Mononuclear cell (primary cell): Measurements from ENCODE around the gene CLEC20A. TPM values are rescaled to one million over a fixed set of nuclear protein-coding genes. Genes with fewer than 3 reads are reported as not detected.

ENCODE experiments used
- H3K27me3 ChIP-seq: 2 replicates; pipeline ENCODE4 v1.6.0; 2011; ENCODE audit warnings: low read length, control low read depth; ENCODE audit not compliant: insufficient read depth
- H3K4me1 ChIP-seq: 2 replicates; pipeline ENCODE4 v1.5.1; 2011; ENCODE audit warnings: mild to moderate bottlenecking, low read length, control low read depth; ENCODE audit not compliant: insufficient read depth
- H3K4me3 ChIP-seq: 2 replicates; pipeline ENCODE4 v1.5.1; 2011; ENCODE audit warnings: mild to moderate bottlenecking, low read length, moderate library complexity
- H3K9me3 ChIP-seq: 2 replicates; pipeline ENCODE4 v1.5.1; 2011; ENCODE audit warnings: low read depth, mild to moderate bottlenecking, control low read depth, low read length
- total RNA-seq: library from RNA; depleted of rRNA; stranded (reverse); fragments of >200 nt; gene quantifications from one replicate; pipeline ENCODE4 v1.2.3, GENCODE V29; 2012

CLEC20A gene
- total RNA-seq, 1 donor: 0.21 TPM

- Histone ChIP-seq H3K4me3 (no peak overlapping the region), H3K27me3 (no peaks in the 10 kb centered on the region), H3K9me3 (no peaks in the 10 kb centered on the region), H3K4me1 (peaks cover 8% of the 10 kb centered on the region)
These were observed 36.6 kb upstream of the CLEC20A start for GRCh38 chr1:178533121-178533946.

- Histone ChIP-seq H3K4me3 (no peak overlapping the region), H3K4me1 (peaks cover 8% of the 10 kb centered on the region), H3K27me3 (no peaks in the 10 kb centered on the region), H3K9me3 (no peaks in the 10 kb centered on the region)
These were observed 35.6 kb upstream of the CLEC20A start for GRCh38 chr1:178532392-178532791.

- Histone ChIP-seq H3K27me3 (no peaks in the 10 kb centered on the region), H3K4me3 (no peak overlapping the region), H3K4me1 (peaks cover 8% of the 10 kb centered on the region), H3K9me3 (no peaks in the 10 kb centered on the region)
These were observed 35.1 kb upstream of the CLEC20A start for GRCh38 chr1:178531887-178532286.

GRCh38 chr1:178530502-178530901 lies 33.7 kb upstream of the CLEC20A start:
- H3K4me3 ChIP-seq: no peak overlapping the region
- H3K4me1 ChIP-seq: peaks cover 8% of the 10 kb centered on the region
- H3K9me3 ChIP-seq: no peaks in the 10 kb centered on the region
- H3K27me3 ChIP-seq: no peaks in the 10 kb centered on the region

GRCh38 chr1:178530037-178530402 lies 33.3 kb upstream of the CLEC20A start:
- peaks cover 8% of the 10 kb centered on the region for H3K4me1 ChIP-seq
- no peaks in the 10 kb centered on the region for H3K9me3 ChIP-seq
- H3K27me3 ChIP-seq: no peaks in the 10 kb centered on the region

GRCh38 chr1:178529364-178530036 lies 32.7 kb upstream of the CLEC20A start:
- no peaks in the 10 kb centered on the region for H3K27me3 ChIP-seq
- H3K4me3 ChIP-seq: no peak overlapping the region
- H3K4me1 ChIP-seq: peaks cover 8% of the 10 kb centered on the region
- H3K9me3 ChIP-seq: no peaks in the 10 kb centered on the region

More at GRCh38 chr1:178530037-178530402, 33.3 kb upstream of the CLEC20A start:
- no peak overlapping the region for H3K4me3 ChIP-seq

- H3K4me1 ChIP-seq: peaks cover 8% of the 10 kb centered on the region
- H3K9me3 ChIP-seq: no peaks in the 10 kb centered on the region
- no peak overlapping the region for H3K4me3 ChIP-seq
- no peaks in the 10 kb centered on the region for H3K27me3 ChIP-seq
These were observed 32.2 kb upstream of the CLEC20A start for GRCh38 chr1:178528953-178529335.

GRCh38 chr1:178528228-178528952 lies 31.6 kb upstream of the CLEC20A start:
- H3K4me3 ChIP-seq: no peak overlapping the region
- no peaks in the 10 kb centered on the region for H3K9me3 ChIP-seq
- H3K4me1 ChIP-seq: peaks cover 8% of the 10 kb centered on the region
- no peaks in the 10 kb centered on the region for H3K27me3 ChIP-seq

GRCh38 chr1:178527117-178527516 lies 30.4 kb upstream of the CLEC20A start:
- Histone ChIP-seq H3K27me3 (no peaks in the 10 kb centered on the region), H3K4me1 (peaks cover 3% of the 10 kb centered on the region), H3K4me3 (no peak overlapping the region)

GRCh38 chr1:178521241-178521640 lies 24.5 kb upstream of the CLEC20A start:
- H3K27me3 ChIP-seq: no peaks in the 10 kb centered on the region
- H3K9me3 ChIP-seq: no peaks in the 10 kb centered on the region
- no peak overlapping the region for H3K4me3 ChIP-seq
- no peaks in the 10 kb centered on the region for H3K4me1 ChIP-seq

More at GRCh38 chr1:178527117-178527516, 30.4 kb upstream of the CLEC20A start:
- H3K9me3 ChIP-seq: no peaks in the 10 kb centered on the region

- H3K4me3 ChIP-seq: no peak overlapping the region
- no peaks in the 10 kb centered on the region for H3K4me1 ChIP-seq
- H3K27me3 ChIP-seq: no peaks in the 10 kb centered on the region
- H3K9me3 ChIP-seq: no peaks in the 10 kb centered on the region
These were observed 24.0 kb upstream of the CLEC20A start for GRCh38 chr1:178520803-178521202.

- H3K27me3 ChIP-seq: no peaks in the 10 kb centered on the region
- H3K9me3 ChIP-seq: no peaks in the 10 kb centered on the region
- H3K4me1 ChIP-seq: no peaks in the 10 kb centered on the region
- H3K4me3 ChIP-seq: no peak overlapping the region
These were observed 22.1 kb upstream of the CLEC20A start for GRCh38 chr1:178518894-178519293.

- Histone ChIP-seq H3K9me3 (no peaks in the 10 kb centered on the region), H3K4me3 (no peak overlapping the region), H3K4me1 (no peaks in the 10 kb centered on the region), H3K27me3 (no peaks in the 10 kb centered on the region)
These were observed 19.3 kb upstream of the CLEC20A start for GRCh38 chr1:178516110-178516509.

GRCh38 chr1:178513278-178513983 lies 16.7 kb upstream of the CLEC20A start:
- no peaks in the 10 kb centered on the region for H3K27me3 ChIP-seq
- H3K4me1 ChIP-seq: no peaks in the 10 kb centered on the region
- no peaks in the 10 kb centered on the region for H3K9me3 ChIP-seq
- H3K4me3 ChIP-seq: no peak overlapping the region
